OCI-LY7 (cell line): ENCODE data around the gene C16orf74.

Source experiments
- EZH2phosphoT487 ChIP-seq: fragments of 200-600 bp; sonication (generic); IDR thresholded peaks from 2 replicates; pipeline ENCODE4 v1.6.1; 2018; ENCODE audit warnings: low read depth, borderline replicate concordance, mild to moderate bottlenecking, mixed run types, antibody characterized with exemption, low read length, moderate library complexity, mixed read lengths
- TF ChIP-seq, protein P1 (sequence below): fragments of 200-600 bp; sonication (generic); conservative IDR thresholded peaks from 2 replicates; pipeline ENCODE4 v1.5.1; 2014; ENCODE audit warnings: mild to moderate bottlenecking, antibody characterized with exemption, low read length, moderate library complexity, mixed read lengths

DNA sequence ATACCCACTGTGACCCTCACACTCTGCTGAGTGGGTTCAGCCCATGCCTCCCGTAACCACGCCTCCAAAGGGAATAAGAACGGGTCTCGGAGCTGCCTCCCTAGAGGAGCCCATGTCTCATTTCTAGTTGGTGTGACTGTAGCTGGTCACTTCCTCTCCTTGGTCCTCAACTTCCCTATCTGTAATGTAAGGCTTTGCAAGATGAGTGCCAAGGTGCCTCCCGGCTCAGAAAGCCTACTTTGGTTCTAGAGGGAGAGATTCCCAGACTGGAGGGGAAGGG lies 20.8 kb downstream of the C16orf74 start:
- TF ChIP-seq, protein P1, sequence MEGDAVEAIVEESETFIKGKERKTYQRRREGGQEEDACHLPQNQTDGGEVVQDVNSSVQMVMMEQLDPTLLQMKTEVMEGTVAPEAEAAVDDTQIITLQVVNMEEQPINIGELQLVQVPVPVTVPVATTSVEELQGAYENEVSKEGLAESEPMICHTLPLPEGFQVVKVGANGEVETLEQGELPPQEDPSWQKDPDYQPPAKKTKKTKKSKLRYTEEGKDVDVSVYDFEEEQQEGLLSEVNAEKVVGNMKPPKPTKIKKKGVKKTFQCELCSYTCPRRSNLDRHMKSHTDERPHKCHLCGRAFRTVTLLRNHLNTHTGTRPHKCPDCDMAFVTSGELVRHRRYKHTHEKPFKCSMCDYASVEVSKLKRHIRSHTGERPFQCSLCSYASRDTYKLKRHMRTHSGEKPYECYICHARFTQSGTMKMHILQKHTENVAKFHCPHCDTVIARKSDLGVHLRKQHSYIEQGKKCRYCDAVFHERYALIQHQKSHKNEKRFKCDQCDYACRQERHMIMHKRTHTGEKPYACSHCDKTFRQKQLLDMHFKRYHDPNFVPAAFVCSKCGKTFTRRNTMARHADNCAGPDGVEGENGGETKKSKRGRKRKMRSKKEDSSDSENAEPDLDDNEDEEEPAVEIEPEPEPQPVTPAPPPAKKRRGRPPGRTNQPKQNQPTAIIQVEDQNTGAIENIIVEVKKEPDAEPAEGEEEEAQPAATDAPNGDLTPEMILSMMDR, result no peak
- TF ChIP-seq EZH2phosphoT487, result no peak
